ENCODE results near the gene KBTBD7.

KBTBD7 gene

DNA sequence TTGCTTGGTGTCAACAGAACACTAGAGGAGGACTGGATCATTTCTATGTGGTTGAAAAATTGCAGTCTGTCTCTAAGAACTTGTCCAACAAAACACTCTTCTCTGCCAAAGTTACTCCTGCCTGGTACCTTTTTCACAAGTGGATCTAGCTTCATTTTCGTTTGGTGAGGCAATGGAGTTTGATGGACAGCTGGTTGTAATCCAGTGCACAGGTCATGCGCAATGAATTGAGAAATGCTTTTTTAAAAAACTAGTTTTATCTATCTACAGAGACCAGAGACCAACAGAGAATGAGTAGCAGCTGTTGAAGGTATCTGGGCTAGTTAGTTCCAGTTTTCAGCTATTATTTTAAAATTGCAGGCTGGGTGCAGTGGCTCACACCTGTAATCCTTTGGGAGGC, 49.8 kb downstream of the KBTBD7 start:
- H3K4me3 ChIP-seq (ENCODE audit: low read depth, low read length) = no peak overlapping the region
- no peak for TF ChIP-seq CTCF (IDR thresholded peaks at IDR 0.05; ENCODE audit: insufficient read depth, low read depth, low read length, missing control alignments)
- DNase-seq (ENCODE audit: low read depth) = no peak

All from GM12865 (cell line).